ENCODE measurements around the gene BPHL. TPM values are rescaled to one million over a fixed set of nuclear protein-coding genes. Genes with fewer than 3 reads are reported as not detected.
"Not testable (repeated sequence)": the region's sequence is repeated elsewhere in the genome, so short reads cannot be mapped to it uniquely, and the experiment has no call there.

BPHL gene
- polyA plus RNA-seq, 1 donor, result 62.1 TPM

DNA sequence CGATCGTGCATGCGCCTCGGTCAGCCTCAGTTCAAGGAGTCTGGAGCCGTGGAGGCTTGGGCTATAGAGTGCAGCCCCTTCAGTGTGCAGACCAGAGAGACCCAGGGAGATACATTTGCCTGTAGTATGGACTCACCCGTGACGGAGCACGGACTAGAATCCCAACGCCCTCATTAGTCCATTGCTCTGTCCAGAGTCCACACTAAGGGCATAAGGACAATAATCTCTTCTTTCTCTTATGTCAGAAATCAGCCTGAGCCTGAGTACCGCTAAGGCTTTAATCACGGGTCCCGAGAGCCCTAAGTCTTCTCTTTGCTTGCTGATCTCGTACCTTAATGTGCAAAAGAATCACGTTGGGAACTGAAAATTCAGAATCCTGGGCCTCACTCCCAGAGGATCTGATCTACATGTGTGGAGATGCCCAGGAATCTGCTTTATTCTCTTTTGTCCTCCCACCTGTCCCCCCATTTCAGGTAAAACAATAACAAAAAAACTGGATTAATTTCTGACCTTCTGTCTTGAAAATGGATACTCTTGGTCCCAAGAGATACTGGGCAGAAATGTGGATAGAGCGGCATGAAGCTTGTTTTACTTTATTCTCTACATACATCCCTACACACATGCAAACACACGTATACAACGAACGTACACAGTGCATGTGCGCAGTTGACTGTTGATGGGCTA is 671 bp downstream of the BPHL start:
- DNase-seq, result peak; percentile 40

DNA sequence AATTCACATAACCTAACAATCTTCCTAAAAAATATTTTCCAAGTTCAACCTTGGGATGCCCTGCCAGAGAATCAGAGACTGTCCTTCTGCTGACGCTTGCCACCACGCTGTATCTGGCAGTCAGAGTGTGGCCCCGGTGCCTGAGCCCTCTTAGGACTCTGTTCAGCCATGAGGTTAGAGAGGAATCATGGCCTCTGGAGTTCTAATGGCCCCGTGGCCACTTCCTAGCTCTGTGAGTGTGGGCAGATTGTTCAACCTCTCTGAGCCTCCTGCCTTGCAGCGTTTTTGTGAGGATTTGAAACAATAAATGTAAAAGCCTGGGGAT is 2.2 kb downstream of the BPHL start:
- DNase-seq, result no peak

DNA sequence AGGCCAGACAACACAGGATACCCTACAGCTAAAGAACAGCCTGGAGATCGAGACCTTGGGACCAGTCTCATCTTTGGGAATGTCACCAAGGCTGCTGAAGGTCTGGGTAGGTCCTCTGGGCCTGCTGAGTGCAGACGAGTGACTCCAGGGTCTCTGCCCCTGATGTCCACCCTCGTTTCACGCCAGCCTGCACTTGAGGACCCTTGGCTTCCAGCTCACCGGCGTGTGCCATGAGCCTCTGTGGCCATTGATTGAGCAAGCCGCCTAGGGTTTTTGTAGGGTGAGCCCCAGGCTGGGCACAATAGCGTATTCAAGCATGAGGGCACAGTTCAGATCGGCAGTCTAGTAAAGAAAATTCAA is 4.3 kb downstream of the BPHL start:
- DNase-seq, result no peak

DNA sequence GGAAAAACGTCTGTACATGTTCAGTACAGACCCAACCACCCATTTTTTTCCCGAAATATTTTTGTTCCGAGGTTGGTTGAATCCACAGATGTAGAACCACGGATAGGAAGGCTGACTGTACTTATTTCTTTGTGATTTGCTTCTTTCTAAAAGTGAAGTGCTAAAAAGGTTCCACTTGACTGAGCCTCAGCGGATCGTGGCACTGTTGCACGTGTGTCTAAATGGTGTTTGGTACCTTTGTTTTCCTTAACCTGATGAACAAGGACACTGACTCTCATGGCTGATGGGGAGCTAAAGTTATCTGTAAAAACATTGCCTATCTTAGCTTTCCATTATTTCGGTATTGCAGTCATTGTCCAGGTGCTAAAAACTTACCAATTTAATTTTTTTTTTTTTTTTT is 6.2 kb downstream of the BPHL start:
- DNase-seq, result no peak

DNA sequence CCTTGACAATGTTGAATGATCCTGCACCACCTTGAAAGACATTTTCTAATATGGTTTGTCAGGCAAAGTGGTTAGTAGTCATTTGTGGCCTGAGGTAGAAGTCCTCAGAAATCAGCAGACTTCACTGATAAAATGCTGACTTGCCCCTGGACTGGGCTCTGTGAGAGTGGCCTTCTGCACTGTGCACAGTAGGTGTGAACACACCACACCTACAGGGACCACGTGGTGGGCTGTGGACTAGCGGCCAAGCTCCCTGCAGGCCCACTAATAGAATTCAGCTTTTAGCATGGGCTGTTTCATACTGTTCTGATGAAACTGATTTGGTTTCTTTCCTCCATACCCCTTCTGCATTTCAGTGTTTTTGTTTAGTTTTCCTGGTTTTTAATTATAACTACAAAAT is 7.3 kb downstream of the BPHL start:
- no peak for DNase-seq

DNA sequence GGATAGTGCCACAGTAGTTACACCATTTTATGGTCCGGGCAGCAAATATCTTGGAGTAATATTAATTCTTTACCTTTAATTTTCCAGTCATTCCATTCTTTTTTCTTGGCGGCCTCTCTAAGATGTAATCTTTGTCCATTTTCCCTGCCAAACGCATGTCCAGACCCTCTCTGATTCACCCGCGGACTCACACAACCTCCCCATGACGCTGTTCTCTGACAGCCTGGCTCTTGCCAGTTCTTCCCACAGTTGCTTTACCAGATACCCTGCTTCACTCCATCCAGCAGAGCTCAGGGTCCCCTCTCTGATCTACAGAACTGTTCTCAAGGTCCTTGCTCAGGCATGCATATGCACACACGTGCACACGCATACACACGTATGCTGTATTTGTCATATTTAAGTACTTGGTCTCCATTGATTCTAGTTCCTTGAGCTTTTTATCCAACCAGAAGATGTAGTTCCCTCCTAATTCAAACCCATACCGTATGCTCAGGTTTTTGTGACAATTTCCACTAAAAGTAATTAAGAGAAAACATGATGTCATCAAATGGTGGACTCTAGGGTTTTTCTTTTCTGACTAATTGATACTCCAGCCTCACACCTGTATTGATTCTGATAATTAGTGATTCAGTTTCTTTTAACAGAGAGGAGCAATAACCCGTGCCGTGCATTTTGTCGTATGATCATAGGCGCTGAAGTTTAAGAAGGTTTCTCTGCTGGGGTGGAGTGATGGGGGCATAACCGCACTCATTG is 10.0 kb downstream of the BPHL start:
- no peak for DNase-seq

DNA sequence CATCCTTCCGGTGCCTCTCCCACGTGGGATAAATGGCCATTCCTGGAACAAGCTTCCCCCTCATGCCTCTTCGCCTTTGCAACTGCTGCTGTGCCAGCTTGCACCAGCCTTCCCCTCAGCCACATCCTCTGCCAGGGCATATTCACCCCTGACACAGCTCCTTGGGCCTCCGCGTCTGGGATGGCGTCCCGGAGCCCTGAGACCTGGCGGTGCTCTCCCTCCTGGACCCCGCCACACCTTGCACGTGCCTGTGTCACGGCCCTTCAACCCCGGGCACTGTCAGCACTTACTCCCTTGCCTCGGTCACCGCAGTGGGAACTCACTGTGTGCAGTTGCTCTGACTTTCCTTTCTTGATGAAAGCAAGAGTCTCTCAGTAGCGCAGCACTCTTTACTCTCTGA is 13.2 kb downstream of the BPHL start:
- DNase-seq, result no peak

DNA sequence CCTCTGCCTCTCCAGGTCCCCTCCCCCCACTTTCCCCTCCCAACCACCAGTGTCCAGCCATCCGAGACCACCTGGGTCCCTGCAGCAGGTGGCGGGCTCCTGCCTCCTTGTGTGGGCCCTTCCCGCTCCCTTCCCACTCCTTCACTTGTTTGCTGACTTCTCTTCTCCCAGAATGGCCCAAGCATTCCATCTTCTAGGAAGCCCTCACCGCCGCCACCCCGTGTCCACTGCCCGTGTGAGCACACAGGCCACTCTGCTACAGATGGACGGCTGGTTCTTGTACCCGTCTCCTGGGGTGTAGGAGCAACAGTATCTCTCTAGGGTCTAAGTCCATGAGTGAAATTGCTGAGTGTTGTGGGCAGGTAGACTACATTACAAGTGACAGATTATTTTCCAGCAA is 15.0 kb downstream of the BPHL start:
- DNase-seq, result no peak

DNA sequence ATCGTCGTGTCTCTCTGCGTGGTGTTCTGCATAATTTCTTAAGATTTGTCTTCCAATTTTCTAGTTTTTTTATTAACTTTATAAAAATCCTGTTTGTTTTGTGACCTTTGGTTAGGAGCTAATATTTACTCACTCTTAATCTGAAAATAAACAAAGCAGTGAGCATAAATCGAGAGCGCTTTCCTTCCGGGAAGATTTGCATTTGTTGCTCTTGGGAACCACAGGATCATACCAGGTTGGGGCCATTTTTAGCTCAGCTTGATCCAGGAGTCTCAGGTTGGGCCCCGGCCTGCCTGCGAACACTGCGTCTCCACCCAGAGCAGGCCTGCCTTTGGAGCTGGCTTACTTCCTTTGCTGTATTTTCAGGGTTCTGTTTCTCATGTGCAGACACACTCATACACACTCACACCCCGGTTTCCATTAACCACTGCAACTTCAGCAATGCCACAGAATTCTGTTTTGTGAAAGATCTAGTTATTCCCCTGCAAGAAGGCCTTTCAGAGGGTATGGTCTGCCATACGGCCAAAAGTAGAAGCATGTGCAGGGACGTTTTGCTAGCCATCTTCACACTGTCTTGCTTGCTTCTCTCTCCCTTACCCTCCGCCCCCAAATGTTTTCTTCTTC is 17.3 kb downstream of the BPHL start:
- no peak for DNase-seq

DNA sequence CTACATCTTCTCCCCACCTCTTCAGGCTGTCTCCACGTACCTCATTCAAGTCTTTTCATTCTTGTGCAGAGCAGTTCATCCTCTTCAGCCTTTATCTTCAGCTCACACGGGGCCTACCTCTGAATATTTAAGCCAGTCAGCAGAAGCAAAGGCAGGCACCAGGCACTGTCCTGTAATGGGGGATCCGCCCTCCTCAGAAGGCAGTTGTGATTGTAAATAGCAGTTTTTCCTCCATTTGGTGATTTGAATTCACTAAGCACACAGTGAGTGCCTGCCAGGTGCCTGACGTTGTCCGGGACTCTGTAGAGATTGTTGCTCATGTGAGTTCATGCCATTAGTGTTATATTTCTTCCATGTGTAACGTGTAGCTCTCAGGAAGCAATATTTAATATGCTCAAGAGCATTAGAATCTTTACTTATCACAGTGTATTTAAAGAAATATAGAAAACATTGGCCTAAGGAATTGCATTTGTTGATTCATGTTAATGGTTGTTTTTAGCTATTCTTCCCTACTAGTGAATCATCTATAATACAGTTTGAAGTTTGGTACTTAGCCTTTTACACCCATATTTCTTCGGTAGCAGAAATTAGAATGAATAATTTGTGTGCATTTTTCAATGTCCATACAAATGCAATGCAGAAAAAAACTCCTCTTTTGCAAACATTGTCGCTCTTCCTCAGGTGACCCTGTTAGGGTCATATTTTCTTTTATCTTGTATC is 17.9 kb downstream of the BPHL start:
- DNase-seq, result no peak

DNA sequence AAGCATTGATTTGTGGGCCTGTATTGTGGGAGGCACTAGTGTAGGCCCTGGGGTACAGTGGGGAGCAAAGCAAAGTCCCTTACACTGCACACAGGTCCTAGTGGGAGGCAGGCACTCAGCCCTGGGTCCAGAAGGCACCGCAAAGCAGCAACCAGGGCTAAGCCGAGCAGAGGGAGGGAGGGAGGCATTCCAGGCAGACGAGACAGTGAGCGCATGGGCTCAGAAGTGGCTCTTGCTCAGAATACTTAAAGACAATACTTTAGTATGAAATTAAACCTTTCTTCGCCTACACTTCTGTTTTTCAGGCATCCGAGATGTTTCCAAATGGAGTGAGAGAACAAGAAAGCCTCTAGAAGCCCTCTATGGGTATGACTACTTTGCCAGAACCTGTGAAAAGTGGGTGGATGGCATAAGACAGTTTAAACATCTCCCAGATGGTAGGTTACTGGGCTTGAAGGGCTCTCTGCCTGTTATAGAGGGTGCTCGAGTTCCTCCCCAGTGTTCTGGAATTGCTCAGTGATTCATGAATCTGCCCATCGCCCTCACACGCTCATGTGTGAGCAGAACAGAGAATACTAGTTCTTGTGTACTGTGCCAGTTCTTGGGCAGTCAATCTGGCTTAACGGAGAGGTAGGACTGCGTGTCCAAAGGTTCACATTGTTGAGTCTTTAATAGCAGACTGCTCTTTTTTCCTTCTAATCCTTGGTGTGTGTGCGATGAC is 18.7 kb downstream of the BPHL start:
- no peak for DNase-seq

DNA sequence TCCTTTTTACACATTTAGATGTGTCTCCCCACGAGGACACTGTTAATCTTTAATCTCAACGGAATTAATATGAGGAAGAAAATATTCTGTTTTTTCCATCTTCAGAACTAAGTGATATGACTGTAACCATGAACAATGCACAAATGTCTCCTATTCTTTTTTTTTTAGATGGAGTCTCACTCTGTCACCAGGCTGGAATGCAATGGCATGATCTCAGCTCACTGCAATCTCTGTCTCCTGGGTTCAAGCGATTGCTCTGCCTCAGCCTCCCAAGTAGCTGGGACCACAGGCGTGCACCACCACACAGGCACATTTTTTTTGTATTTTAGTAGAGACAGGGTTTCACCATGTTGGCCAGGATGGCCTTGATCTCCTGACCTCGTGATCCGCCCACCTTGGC is 19.4 kb downstream of the BPHL start:
- DNase-seq, result not testable (repeated sequence)

DNA sequence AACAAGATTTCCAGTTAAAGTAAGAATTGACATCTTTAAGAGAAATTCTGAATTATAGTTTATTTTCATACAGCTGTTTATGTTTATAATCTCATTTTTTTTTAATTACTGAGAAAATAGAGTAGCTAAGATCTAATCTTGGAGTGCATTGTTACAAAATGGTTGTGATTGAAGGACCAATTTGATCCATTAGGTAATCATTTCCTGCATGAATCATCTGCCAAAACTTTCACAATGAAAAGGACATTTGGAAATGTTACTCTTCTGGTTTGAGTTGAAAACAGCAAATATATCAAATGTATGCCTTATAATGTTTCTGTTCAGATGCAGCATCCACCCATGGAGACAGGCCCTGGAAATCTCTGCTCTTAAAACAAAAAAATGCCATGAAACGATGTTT is 19.8 kb downstream of the BPHL start:
- DNase-seq, result no peak

DNA sequence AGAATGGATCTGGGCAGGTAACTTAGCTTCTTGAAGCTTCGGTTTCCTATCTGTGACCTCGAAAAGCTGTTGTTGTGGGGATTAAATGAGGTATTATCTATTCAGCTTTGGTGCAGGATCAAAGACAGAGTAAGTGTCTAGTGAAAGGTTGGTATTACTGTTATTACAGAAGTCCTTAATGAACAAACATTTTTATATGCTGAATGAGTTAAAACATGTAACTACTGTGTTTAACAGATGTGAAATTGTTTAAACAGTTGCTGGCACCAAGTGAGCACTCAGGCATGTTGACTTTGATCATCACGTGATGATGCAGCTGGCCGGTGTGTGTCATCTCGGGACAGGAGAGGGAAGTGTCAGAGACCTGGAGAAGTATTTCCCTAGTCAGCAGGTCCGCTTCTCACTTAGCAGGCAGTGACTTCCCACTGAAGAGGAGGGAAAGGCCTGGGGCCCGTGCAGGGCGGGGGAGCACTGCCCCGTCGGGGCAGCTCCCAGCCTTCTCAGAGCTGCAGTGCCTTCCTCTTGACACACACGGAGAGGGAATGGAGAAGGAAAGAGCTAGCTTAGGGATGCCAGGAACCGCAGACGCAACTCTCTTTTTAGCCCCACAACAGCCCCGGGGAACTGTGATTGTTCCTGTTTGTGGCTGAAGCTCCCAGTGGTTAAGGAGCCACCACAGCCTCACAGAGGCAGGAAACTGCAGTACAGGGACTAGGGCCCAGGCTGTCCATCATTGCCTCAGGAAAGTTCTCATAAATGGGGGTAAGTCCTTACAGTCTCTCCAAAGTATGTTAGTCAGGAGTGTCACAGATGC is 20.8 kb downstream of the BPHL start:
- peak; percentile 27 for DNase-seq

DNA sequence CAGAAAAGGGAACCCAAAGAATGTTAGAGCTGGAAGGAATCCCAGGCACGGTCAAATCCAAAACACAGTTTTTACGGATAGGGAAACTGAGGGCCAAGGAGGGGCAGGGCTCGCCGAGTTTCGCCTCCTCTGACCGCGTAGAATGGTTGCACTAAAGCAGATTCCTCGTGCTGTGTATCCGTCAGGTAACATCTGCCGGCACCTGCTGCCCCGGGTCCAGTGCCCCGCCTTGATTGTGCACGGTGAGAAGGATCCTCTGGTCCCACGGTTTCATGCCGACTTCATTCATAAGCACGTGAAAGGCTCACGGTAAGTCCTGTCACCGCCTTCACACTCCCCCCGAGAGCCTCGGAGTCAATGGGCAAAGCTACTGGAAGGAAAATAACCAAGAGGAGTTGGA is 21.7 kb downstream of the BPHL start:
- DNase-seq, result no peak

DNA sequence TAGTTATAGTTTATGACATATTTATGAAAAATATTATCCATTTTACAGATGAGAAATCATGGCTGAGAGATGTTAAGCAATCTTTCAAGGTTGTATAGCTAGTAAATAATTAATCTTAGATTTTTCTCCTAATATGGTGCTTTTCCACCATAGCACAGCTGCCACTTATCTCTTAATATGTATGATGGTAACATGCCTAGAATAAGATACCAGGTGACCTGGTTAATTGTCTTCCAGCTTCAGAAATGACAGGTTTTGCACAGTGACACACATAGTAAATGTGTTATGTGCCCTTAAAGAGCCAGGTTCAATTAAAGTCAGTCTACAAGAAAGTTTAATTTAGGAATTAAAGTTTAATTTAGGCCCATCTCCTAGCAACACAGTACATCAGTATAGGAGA is 24.0 kb downstream of the BPHL start:
- DNase-seq, result no peak

DNA sequence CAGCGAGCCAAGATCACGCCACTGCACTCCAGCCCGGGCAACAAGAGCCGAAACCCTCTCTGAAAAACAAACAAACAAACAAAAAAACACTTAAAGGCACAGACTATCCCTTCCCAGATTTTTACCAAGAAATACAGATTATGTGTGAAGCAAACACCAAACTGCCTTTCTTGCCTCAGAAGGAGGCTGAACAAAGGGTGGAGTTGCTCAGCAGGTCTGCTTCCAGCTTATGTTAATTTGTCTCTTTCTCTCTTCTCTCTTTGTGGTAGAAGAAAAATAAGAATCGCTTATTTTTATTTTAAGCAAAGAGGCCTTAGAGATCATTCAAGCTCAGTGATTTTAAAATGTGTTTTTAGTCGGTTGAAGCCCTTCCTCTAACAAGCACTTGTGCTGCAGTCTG is 24.6 kb downstream of the BPHL start:
- no peak for DNase-seq

DNA sequence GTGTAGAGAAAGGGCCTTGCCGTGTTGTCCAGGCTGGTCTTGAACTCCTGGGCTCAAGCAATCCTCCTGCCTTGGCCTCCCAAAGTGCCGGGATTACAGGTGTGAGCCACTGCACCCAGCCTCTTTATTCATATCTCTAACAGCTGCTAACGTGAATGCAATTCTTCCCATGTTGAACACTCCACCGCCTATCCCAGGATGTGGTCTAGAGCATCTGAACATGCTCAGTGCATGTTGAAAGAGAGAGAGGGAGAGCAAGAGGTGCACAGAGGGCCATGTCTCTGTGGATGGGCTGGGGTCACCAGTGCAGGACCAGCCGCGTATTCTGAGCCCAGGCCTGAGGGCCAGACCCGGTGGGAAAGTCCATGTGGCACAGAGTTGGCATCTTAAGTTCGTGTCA is 26.1 kb downstream of the BPHL start:
- DNase-seq, result no peak

DNA sequence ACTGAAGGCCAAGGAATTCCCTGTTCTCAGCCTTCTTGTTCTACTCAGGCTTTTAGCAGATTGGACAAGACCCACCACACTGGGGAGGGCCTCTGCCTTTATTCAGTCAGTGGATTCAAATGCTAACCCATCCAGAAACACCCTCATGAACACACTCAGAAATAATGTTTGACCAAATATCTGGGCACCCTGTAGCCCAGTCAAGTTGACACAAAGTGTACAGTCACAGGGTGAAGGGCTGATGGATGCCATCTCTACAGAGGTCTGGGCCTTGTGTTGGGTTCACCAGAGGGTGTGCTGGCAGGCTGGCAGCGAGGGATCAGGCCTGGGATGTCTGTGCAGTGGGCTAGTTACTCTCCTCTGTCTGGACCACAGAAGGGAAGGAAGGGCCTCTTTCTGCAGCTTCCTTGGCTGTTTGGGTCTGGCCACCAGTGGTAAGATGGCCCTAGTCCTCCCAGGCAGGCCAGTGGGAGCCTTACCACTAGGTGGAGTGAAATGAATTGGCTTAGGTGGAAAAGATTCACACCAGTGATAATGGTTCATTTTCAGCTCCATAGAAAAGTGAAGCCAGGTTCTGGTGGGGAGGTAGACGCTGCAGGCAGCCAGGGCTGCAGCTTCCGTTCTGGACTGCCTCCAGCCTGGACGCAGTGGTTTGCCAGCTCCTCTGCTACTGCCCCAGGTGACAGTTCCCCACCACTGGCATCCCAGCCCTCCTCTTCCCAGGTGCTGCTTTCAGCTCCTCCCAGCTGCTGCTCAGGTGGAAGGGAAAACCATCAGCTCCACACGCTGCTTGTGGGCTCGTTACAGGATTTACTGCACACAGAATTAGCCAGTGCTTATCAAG is 29.6 kb downstream of the BPHL start:
- DNase-seq, result no peak

DNA sequence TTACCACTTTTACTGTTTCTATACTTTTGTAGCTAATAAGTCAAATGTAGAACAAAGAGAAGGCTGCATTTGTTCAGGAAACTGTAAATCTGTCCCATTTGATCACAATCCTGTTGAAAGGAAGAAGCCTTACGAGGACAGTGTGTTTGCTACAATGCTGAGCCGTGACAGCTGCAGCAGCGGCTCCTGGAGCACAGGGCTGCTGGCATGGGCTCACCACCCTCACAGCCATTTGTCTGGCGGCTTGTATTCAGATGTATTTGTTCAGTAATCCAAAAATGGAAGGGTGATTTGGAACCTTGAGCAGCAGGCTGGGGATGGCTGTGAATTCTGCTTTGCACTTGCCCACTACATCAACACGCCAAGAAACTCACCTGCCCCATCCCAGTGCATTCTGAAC is 33.2 kb downstream of the BPHL start:
- no peak for DNase-seq

DNA sequence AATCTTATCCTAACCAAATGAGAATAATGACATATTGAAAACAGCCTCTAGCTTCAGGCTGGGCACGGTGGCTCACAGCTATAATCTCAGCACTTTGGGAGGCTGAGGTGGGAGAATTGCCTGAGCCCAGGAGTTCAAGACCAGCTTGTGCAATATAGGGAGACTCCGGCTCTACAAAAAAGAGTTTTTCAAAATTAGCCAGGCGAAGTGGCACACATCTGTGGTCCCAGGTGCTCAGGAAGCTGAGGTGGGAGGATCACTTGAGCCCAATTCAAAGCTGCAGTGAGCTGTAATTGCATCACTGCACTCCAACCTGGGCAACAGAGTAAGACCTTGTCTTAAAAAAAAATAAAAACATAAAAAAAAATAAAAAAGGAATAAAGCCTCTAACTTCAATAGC is 34.2 kb downstream of the BPHL start:
- DNase-seq, result no peak
